AG04449 (cell line): Measurements from ENCODE around the gene AGAP2.

Experiments
- CTCF ChIA-PET: fragments of 350-600 bp; formaldehyde crosslinking; extraction: SDS; loops from one replicate; lab custom pipeline; 2021; ENCODE audit warnings: antibody characterized with exemption; lab: Yijun Ruan, JAX
- POLR2A ChIA-PET: fragments of 400-600, 350-600 bp; formaldehyde crosslinking; extraction: SDS; loops from one replicate; lab custom pipeline; 2020; ENCODE audit warnings: antibody characterized with exemption, inconsistent platforms; lab: Yijun Ruan, JAX
- DNase-seq: peaks from one replicate; pipeline ENCODE4 v3.0.0-alpha.2; 2010; ENCODE audit warnings: low read depth, low spot score
- H3K4me3 ChIP-seq: 2 replicates; pipeline ENCODE4 v1.5.1; 2011; ENCODE audit warnings: low read depth, mild to moderate bottlenecking, control low read depth, low read length
- CTCF ChIP-seq: IDR thresholded peaks from one replicate; pipeline ENCODE4 v1.5.1; 2011; ENCODE audit warnings: mild to moderate bottlenecking, moderate library complexity, low read length, control low read depth, inconsistent platforms; ENCODE audit not compliant: insufficient read depth; ENCODE audit errors: missing control alignments

AGAP2 gene

GRCh38 chr12:57765698-57766463 lies 27.3 kb upstream of the AGAP2 start:
- ChIA-PET CTCF (interaction anchor here (0.9 to 5.4 kb wide), 5 partner anchors 10 to 183 kb away, joined by 3 to 44 read pairs (median 4); partner anchors contain the start of gene TSFM), POLR2A (interaction anchor here (0.7 kb wide), 1 partner anchor 137 kb away, joined by 3 read pairs; no protein-coding TSS in a partner anchor)
- peak overlapping the region; percentile 40 for H3K4me3 ChIP-seq
- TF ChIP-seq CTCF = no peak
- DNase-seq = no peak

GRCh38 chr12:57765003-57765697 lies 26.6 kb upstream of the AGAP2 start:
- peak overlapping the region; percentile 46 for H3K4me3 ChIP-seq
- no peak for DNase-seq
- peak; percentile 57 for TF ChIP-seq CTCF
- ChIA-PET CTCF (interaction anchor here (0.6 to 5.4 kb wide), 11 partner anchors 9 to 141 kb away, joined by 3 to 44 read pairs (median 3); no protein-coding TSS in a partner anchor), POLR2A (no interaction called here)

- no peak for TF ChIP-seq CTCF
Measured at GRCh38 chr12:57764662-57765002, 26.1 kb upstream of the AGAP2 start.

GRCh38 chr12:57763881-57764661 lies 25.5 kb upstream of the AGAP2 start:
- H3K4me3 ChIP-seq = no peak overlapping the region
- no peak for DNase-seq
- ChIA-PET POLR2A (no interaction called here), CTCF (interaction anchor here (0.9 to 5.4 kb wide), 11 partner anchors 8 to 180 kb away, joined by 3 to 44 read pairs (median 3); no protein-coding TSS in a partner anchor)
- no peak for TF ChIP-seq CTCF

More at GRCh38 chr12:57764662-57765002, 26.1 kb upstream of the AGAP2 start:
- CTCF ChIA-PET = interaction anchor here (0.6 to 5.4 kb wide), 10 partner anchors 8 to 142 kb away, joined by 3 to 44 read pairs (median 3); no protein-coding TSS in a partner anchor
- H3K4me3 ChIP-seq = peak overlapping the region; percentile 46
- DNase-seq = no peak
- POLR2A ChIA-PET = no interaction called here

DNA sequence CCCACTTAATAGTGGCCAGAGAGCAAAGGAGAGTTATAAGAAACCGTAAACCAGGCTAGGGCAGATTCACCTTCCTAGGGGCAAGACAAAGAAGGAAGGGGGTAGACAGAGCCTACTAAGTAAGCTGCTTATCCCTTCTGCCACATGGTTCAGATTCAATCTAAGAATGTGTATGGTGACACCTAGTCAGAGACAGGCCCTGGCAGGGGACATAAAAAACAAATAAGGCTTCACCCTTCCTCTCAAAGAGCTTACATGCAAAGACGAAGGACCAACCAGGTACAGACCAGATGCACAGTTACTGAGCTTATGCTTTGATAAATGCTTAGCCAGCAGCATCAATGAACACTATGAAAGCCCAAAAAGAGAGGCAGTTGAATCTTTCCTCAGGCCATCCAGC lies 23.9 kb upstream of the AGAP2 start:
- ChIA-PET CTCF (interaction anchor here (2.2 kb wide), 1 partner anchor 178 kb away, joined by 6 read pairs; no protein-coding TSS in a partner anchor), POLR2A (no interaction called here)
- no peak for DNase-seq
- no peak overlapping the region for H3K4me3 ChIP-seq
- TF ChIP-seq CTCF = no peak
